ENCODE measurements around the gene MBNL1.

The MBNL1 gene

DNA sequence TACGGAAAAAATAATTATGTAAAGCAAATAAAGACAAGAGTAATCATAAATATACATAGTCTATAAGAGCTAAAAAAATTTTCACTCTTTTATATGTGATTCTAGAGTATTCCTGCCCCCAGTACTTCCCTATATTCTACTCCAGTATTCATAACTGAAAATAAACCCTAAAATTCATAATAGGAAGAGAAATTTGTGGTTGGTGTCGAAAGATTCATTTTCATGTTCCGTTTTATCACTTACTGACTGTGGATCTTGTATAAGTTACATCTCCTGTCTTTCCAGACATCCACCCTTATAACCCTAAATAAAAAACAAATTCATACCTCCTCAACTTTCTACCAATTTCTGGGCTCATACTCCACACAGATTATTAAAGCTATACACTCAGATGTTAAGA, 16.0 kb upstream of the MBNL1 start:
- no peak for DNase-seq (ENCODE audit: low read depth, low spot score)

DNA sequence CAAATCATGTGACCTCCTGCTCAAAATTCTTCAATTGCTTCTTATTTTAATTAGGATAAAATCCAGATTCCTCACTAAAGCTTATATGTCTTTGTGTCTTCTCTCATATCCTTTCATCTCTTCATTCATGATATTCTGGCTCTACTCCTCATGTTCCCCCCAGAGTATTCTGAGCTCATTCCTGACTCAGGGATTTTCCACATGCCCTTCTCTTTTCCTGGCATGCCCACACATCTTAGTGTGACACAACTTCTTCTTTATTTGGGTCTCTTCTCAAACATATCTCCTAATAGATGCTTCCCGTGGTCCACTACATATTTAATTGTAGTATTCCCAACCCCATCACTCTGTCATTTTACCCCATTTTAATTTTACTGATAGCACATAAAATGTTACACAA, 15.2 kb upstream of the MBNL1 start:
- no peak for DNase-seq (ENCODE audit: low read depth, low spot score)

DNA sequence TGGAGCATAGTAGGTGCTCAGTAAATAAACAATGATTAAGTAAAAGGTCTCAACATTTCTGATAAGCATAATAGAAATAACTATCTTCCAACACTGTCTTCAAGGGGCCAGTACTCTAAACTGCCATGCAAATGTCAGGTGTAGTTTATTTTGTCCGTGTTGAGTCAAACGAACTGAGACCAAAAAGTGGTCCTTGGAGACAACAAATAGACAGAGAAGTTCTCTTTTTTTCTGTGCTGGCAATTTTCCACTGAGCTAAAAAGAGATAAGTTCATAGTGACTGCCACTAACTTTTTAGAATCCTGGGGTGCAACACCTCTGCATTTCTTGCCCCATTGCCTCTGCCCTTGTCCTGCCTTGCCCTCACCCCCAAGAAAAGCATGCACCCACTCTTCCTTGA, 14.7 kb upstream of the MBNL1 start:
- DNase-seq (ENCODE audit: low read depth, low spot score): no peak

DNA sequence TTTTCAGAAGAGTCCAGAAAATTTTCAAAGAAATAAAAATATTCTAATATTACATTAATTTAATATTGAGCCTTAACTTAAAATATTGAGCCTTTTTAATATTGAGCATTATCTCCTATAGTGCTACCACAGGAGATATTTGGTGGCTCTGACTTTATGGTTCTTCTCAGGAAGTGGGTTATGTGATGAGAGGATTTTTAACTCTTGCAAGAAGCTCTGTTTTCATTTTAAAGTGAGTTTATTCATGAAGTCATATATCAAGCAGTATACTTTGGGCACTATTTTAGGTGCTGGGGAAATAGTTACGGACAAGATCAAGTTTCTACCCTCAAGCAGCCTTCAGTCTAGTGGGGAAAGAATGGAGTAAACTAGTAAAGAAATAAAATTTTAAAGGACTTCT, 13.4 kb upstream of the MBNL1 start:
- DNase-seq (ENCODE audit: low read depth, low spot score): no peak

- no peak for DNase-seq (ENCODE audit: low read depth, low spot score)
These were observed 11.7 kb upstream of the MBNL1 start for GRCh38 chr3:152256851-152257562.

- no peak for DNase-seq (ENCODE audit: low read depth, low spot score)
These were observed 11.1 kb upstream of the MBNL1 start for GRCh38 chr3:152257563-152258035.

DNA sequence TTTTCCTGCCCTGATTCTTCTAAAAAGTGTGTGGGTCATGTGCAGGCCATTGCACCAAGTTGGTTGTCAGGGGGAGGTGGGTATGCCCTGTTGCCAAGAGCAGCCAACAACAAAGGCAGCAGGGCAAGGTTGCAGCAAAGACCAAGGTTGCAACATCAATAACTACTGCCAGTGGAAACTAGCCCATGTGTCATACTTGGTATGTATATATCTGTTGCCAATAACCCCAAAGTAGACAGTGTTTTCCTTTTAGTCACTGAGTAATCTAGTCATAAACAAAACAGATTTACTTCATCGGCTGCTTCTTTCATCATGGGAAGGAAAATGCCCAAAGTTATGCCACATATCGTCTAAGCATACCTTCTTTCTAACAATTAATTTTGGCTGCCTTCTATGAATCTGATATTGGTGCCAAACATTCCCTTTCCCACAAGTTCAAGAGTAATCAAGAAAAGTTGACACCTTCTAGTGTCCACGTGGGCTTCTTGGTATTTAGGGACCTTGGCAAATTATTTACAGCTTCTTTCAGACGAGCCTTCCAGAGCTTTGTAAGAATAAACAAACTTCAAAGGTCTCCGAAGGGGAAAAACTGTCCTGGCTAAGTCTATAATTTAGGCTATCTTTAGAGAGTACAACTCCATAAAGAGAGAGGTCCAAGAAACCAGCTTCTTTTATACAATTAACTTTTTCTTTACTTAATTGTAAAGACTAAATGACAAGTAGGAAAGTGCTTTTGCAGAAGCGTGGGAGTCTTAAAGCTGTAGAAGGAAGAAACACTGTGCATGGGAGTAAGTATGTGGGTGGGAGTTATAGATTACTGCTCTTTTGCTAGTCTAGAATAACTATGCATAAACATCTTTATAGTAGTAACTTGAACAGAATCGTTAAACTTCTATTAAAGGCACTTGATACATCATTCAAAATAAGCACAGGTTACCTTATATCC, 10.0 kb upstream of the MBNL1 start:
- no peak for DNase-seq (ENCODE audit: low read depth, low spot score)

- DNase-seq (ENCODE audit: low read depth, low spot score): no peak
These were observed 9.3 kb upstream of the MBNL1 start for GRCh38 chr3:152259468-152259867.

DNA sequence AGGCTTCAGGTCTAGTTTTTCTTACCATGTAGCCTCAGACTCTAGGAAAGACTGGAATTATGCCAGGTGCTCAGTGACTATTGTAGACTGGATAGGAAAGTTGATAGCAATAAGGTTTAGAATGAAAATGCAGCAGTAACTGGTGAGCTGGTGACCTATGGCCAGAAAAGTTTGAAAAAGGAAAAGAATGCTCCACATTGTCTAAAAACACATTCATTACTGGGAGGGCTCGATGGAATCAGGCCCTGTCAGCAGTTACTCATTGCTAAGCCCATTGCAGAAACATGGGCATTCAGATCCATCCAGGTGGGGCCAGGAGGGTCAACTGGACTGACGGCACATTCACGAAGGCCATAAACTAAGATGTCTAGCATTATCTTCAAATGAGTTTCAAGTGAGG, 8.7 kb upstream of the MBNL1 start:
- no peak for DNase-seq (ENCODE audit: low read depth, low spot score)

GRCh38 chr3:152260529-152260928, 8.2 kb upstream of the MBNL1 start:
- no peak for DNase-seq (ENCODE audit: low read depth, low spot score)

DNA sequence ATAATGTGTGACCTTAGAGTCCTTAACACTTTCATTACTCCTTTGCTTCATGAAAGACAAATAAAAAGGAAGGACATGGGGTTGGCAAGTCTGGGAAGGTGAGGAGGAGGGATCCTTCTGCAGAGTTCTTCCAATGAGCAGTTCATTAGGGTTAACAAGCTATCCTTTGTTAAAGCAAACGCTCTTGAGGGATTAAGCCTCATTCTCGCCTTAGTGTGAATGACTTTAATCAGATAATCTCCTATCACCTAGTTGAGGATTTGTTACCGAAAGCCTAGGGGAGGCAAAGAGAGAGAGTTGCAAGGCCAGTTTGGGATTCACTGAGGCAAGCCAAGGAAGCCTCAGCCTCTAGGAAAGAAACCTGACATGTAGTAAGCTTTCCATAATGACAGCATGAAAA, 7.4 kb upstream of the MBNL1 start:
- no peak for DNase-seq (ENCODE audit: low read depth, low spot score)

DNA sequence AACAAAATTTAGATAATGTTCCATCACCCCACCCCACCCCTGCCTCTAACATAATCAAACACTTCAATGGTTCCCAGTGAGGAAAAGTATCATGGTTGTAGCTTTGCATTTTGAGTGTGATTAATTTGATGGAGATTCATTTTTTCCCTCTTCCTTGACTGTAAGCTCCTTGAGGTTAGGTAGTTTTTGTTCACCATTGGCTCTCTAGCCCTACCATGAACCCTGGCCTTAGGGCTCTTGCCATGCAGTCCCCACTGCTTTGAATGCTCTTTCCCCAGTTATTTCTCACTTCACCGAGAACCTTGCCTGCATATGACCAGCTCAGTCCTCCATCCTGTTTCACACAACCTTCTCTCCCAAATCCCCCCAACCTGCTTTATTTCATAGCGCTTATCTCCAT, 5.0 kb upstream of the MBNL1 start:
- no peak for DNase-seq (ENCODE audit: low read depth, low spot score)

GRCh38 chr3:152264378-152264777, 4.4 kb upstream of the MBNL1 start:
- no peak for DNase-seq (ENCODE audit: low read depth, low spot score)

GRCh38 chr3:152266221-152266995, 2.3 kb upstream of the MBNL1 start:
- no peak for DNase-seq (ENCODE audit: low read depth, low spot score)

DNA sequence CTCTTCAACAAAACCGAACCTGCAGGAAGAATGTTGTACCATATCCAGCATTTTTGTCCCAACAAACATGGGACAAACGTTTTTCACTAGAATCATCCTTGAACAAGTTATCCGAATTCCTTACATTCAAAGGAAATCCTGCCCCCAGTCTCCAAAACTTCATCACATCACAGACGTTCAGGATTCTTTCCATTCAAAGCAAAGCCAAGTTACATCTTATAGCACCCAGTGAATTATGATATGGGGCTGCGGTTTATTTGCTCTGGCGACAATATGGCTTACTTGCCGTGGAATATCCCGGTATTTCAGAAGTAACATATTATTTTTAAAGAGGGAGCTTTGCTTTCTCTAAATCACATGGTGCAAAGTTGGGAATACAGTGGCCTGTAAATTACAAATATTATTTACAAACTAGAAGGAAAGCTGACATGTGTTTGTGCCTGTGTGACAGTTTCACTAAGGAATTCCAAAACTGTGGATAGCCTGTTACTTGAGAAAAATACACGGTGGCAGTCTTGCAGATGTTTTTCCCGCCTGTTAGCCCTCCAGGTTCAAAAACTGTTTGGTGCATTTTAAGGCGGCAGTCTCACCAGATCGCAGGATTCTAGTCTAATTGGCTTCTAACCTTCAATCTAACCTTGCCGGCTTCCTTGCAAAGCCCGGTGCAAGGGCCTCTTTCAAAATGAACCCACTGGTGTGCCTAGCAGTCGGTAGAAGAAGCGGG, 736 bp upstream of the MBNL1 start:
- DNase-seq (ENCODE audit: low read depth, low spot score): no peak

DNA sequence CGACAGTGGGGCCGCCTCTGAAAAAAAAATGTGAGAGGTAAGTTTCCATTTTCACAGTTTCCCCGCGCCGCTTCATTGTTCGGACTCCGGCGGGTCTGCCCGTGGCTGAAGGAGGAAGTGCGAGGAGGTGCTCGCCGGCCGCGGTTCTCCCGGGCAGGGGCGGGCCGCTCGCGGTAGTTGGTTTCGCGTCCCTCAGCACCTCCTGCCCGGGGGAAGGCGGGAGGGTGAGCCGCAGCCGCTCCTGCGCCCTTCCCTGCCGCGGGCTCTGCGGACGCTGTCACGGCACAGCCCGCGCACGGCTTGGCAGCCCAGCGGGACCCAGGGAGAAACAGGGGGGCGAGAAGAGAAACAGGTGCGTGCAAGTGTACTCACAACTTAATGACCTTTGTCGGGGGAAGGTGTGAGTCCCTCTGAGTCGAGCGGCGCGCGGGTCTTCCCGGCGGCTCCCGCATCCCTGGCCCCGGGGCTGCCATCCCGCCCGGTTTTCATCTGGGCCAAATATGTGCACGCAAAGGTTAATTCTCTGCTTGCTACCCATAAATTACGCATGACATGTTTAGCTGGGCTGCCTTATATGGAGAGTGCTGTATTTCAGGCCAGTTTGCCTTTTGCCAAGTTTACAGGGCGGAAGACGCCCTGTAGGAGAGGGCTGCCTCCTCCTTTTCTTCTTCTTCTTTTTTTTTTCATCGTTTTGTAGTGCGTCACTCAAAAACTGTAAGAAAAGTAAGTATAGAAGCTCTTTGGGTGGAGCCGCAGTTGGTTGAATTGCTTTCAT, 514 bp downstream of the MBNL1 start:
- DNase-seq (ENCODE audit: low read depth, low spot score): no peak

DNA sequence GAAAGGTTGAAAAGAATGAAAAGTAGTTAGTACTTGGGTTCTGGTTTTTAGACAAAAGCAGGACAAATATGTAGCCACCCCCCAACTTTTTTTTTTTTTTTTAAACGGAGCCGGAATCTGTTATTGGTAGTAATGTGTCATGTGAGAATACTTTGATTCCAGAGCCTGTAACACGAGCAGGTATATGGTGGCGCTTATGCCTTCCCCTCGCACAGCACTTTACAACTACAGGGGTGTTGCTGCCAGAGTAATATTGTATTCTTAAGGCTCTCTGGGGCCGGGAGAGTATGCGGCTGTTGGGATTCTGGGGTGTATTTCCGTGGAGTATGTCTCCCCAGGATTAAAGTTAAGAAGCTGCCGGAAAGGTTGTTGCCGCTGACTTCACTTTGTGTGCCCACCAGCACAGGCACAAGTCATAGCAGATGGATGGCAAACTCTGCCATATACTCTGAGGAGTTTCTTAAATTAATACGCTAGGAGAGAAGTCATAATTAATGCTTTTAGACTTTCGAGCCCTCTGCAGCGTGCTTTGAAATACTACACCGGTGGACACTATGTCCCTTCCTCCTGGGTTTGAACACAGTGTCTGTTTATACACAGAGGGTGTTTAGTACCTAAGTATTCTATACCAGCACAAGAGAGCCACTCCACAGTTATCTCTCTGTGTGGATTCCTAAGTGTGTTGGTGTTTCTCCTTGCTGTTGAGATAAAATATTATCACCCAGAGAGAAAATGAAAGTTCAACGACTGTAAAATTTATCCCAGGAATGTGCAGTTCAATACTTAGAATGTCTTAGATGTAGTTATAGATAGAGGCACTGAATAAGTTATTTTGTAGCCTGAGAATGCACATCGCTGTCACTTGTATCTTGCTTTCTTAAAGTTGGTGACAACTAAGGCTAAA, 1.4 kb downstream of the MBNL1 start:
- DNase-seq (ENCODE audit: low read depth, low spot score): no peak

- DNase-seq (ENCODE audit: low read depth, low spot score): no peak
These were observed 2.2 kb downstream of the MBNL1 start for GRCh38 chr3:152270937-152271336.

DNA sequence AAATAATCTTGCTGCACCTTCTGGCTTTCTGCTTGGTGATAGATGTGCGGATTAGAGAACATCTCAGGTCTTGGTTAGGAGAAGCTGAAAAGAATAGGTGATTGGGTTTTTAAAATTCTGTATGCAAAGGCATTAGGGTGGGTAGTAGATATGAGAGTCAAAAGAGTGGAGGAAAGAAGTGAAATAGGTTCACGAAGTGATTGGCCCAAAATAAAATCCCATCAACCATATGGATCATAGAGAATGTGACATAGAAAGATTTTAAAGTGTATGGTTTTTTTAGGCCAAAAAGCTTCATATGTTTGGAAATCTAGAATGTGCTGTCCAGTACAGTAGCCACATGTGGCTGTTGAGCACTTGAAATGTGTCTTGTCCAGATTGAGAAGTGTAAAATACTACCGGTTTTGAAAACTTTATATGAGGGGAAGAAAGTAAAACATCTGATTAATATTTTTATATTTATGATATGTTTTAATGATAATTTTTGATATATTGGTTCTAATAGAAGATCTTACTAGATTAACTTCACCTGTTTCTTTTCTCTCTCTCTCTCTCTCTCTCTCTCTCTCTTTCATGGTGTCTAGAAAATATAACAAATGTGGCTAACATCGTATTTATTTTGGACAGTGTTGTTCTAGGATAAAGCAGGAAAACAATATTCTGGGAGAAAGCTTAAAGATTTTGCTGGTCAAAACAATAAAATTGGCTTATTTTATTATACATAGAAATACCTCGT, 2.9 kb downstream of the MBNL1 start:
- DNase-seq (ENCODE audit: low read depth, low spot score): no peak

Data from iPS DF 19.7 (cell line).